T-cell (primary cell): ENCODE data around the gene RICTOR. TPM values are rescaled to one million over a fixed set of nuclear protein-coding genes. Genes with fewer than 3 reads are reported as not detected.
A peak's percentile ranks its signal among the peaks of the same experiment; 100 is the strongest.

Source experiments
- ATAC-seq, 4 experiments: fragments of 200-7000 bp in 3 of 4; fragments of 150-1000 bp in 1 of 4; cut with Tn5 transposase; replicated peaks in 1 of 4; 1 replicate in 3 of 4; 2 replicates in 1 of 4; pipeline ENCODE4 v1.10.0; 2021; ENCODE audit warnings: moderate library complexity in 3 of 4, mild to moderate bottlenecking in 2 of 4, moderate number of reproducible peaks in 1 of 4
- CTCF ChIA-PET, 2 donors: fragments of 300-600 bp; sonication (Branson Sonifier 250); formaldehyde crosslinking; loops; one replicate each; lab custom pipeline; 2022; ENCODE audit warnings: antibody characterized with exemption in 2 of 2; lab: Charles Lee
- POLR2A ChIA-PET, 2 donors: fragments of 300-600 bp; sonication (Branson Sonifier 250); formaldehyde crosslinking; loops; one replicate each; lab custom pipeline; 2022; ENCODE audit warnings: antibody characterized with exemption in 2 of 2; lab: Charles Lee
- DNase-seq, 35 experiments: peaks; one replicate each; pipeline versions ENCODE4 v3.0.0 to v3.0.0-alpha.2; 2013 to 2023
- H3K27ac ChIP-seq: one replicate; pipeline ENCODE4 v1.5.1; 2013; ENCODE audit warnings: low read length
- H3K27me3 ChIP-seq, 2 experiments: replicated peaks in 1 of 2; 1 replicate in 1 of 2; 2 replicates in 1 of 2; pipeline versions ENCODE4 v1.6.1 to v1.7.0; 2013; ENCODE audit warnings: low read length in 1 of 2, mixed read lengths in 1 of 2; ENCODE audit not compliant: control insufficient read depth in 2 of 2, insufficient read depth in 2 of 2; ENCODE audit errors: extremely low read depth in 1 of 2
- H3K36me3 ChIP-seq, 2 donors: 1 replicate in 1 of 2; 2 replicates in 1 of 2; pipeline versions ENCODE4 v1.6.1 to v1.7.0; 2013; ENCODE audit warnings: low read length in 1 of 2; ENCODE audit not compliant: control insufficient read depth in 2 of 2, insufficient read depth in 1 of 2; ENCODE audit errors: extremely low read depth in 1 of 2
- H3K4me1 ChIP-seq, 2 experiments: 1 replicate in 1 of 2; 2 replicates in 1 of 2; pipeline versions ENCODE4 v1.6.1 to v1.7.0; 2013; ENCODE audit warnings: low read length in 2 of 2, mixed read lengths in 1 of 2; ENCODE audit not compliant: insufficient read depth in 2 of 2, control insufficient read depth in 1 of 2; ENCODE audit errors: extremely low read depth in 1 of 2
- H3K4me3 ChIP-seq, 2 donors: 1 replicate in 1 of 2; 2 replicates in 1 of 2; pipeline versions ENCODE4 v1.5.1 to v1.7.0; 2013; ENCODE audit warnings: mild to moderate bottlenecking in 2 of 2, low read length in 1 of 2, moderate library complexity in 1 of 2; ENCODE audit not compliant: control insufficient read depth in 1 of 2; ENCODE audit errors: extremely low read depth in 1 of 2
- H3K9me3 ChIP-seq: 2 replicates; pipeline ENCODE4 v1.7.0; 2013
- H3K27ac Mint-ChIP-seq, 2 donors: one replicate each; pipeline ENCODE4 v1.8.0; 2020 to 2021; ENCODE audit warnings: mild to moderate bottlenecking in 2 of 2, mixed read lengths in 2 of 2
- H3K27me3 Mint-ChIP-seq, 2 donors: one replicate each; pipeline ENCODE4 v1.8.0; 2021 to 2022; ENCODE audit warnings: mixed read lengths in 2 of 2
- H3K36me3 Mint-ChIP-seq: one replicate; pipeline ENCODE4 v1.8.0; 2021; ENCODE audit warnings: mixed read lengths
- H3K4me1 Mint-ChIP-seq, 3 donors: one replicate each; pipeline ENCODE4 v1.8.0; 2020 to 2022; ENCODE audit warnings: mixed read lengths in 3 of 3, mild to moderate bottlenecking in 1 of 3
- H3K4me3 Mint-ChIP-seq, 3 donors: one replicate each; pipeline ENCODE4 v1.8.0; 2020 to 2022; ENCODE audit warnings: mild to moderate bottlenecking in 3 of 3, mixed read lengths in 3 of 3, moderate library complexity in 3 of 3
- H3K9me3 Mint-ChIP-seq, 3 donors: one replicate each; pipeline ENCODE4 v1.8.0; 2020 to 2022; ENCODE audit warnings: mixed read lengths in 3 of 3
- WGBS: methylation state at CpG from one replicate; pipeline ENCODE4 v1.1.5; 2013; ENCODE audit warnings: missing lambda C conversion rate; ENCODE audit not compliant: insufficient coverage; 5-methylcytosine and 5-hydroxymethylcytosine counted together
- total RNA-seq, 35 experiments: library from RNA in 6 of 35; stranded (reverse) in 6 of 35; fragments of 120-200 nt in 1 of 35; gene quantifications; one replicate each; pipeline versions ENCODE4 v1.2.1 to v1.2.4 and lab custom pipeline; 2013 to 2026

RICTOR gene
- total RNA-seq (10 to 100 TPM; 68.5 to 85.8 (median 74.8) TPM), total RNA-seq (lab: John Stamatoyannopoulos, UW) (62.7 to 310 (median 225) reads per million in 29 experiments)
- total RNA-seq (2013) = 83.9 TPM

- Mint-ChIP-seq H3K27me3 (peaks cover 10 to 21% of the 10 kb centered on the region in 2 donors), H3K36me3 (peaks cover 14% of the 10 kb centered on the region), H3K4me3 (peak within 1 kb of the TSS; percentile 91 to 98 (median 96)), H3K9me3 (no peaks in the 10 kb centered on the region), H3K27ac (peak within 1 kb of the TSS; percentile 94 to 96), H3K4me1 (peaks cover 50 to 58% (median 57%) of the 10 kb centered on the region in 3 donors)
- peak within 1 kb of the TSS; percentile 88 for H3K27ac ChIP-seq
- H3K4me1 ChIP-seq = peaks cover 4 to 23% of the 10 kb centered on the region in 2 experiments
- ATAC-seq (peak; percentile 75 to 84 (median 77)), DNase-seq (peak; percentile 77 to 93 (median 88))
- peak within 1 kb of the TSS; percentile 83 to 88 for H3K4me3 ChIP-seq
- H3K9me3 ChIP-seq = no peaks in the 10 kb centered on the region
- ChIA-PET CTCF (interaction anchor here in 1 of 2 donors (1.0 to 1.6 kb wide), 2 partner anchors 12 to 199 kb away, joined by 3 to 4 read pairs; no protein-coding TSS in a partner anchor), POLR2A (no interaction called here)
- WGBS = under 1% methylated on average over 49 of the region's 94 CpGs
- H3K36me3 ChIP-seq = peaks cover 0 to under 1% of the 10 kb centered on the region in 2 donors
- peaks cover 0 to under 1% of the 10 kb centered on the region in 2 experiments for H3K27me3 ChIP-seq
These were observed at the start of gene RICTOR for GRCh38 chr5:39074017-39074814. RICTOR (minus strand) TSS chr5:39074399; CDS start chr5:39074377, 22 bp downstream.

GRCh38 chr5:39121922-39122321 lies 47.7 kb upstream of the RICTOR start:
- peaks cover 48% of the 10 kb centered on the region for H3K36me3 Mint-ChIP-seq
- no peaks in the 10 kb centered on the region for H3K9me3 Mint-ChIP-seq
- H3K4me3 ChIP-seq = no peak overlapping the region
- no peak overlapping the region for H3K27ac ChIP-seq
- no peaks in the 10 kb centered on the region for H3K27me3 Mint-ChIP-seq
- no peak for DNase-seq
- H3K36me3 ChIP-seq = peaks cover 6 to 80% of the 10 kb centered on the region in 2 donors
- WGBS = no CpG with 5 or more reads among the region's 2 CpGs
- CTCF ChIA-PET = no interaction called here
- no peaks in the 10 kb centered on the region for H3K4me1 ChIP-seq
- peak overlapping the region; percentile 73 to 76 for H3K27ac Mint-ChIP-seq
- peaks cover 27 to 36% (median 32%) of the 10 kb centered on the region in 3 donors for H3K4me1 Mint-ChIP-seq
- H3K27me3 ChIP-seq = no peaks in the 10 kb centered on the region
- no peaks in the 10 kb centered on the region for H3K9me3 ChIP-seq
- no peak for ATAC-seq
- POLR2A ChIA-PET = no interaction called here
- no peak overlapping the region for H3K4me3 Mint-ChIP-seq

- CTCF ChIA-PET = interaction anchor here in 1 of 2 donors (1.2 kb wide), 1 partner anchor 9 kb away, joined by 4 read pairs; no protein-coding TSS in a partner anchor
- Mint-ChIP-seq H3K27me3 (no peaks in the 10 kb centered on the region), H3K9me3 (no peaks in the 10 kb centered on the region), H3K4me3 (no peak overlapping the region), H3K36me3 (peaks cover 53% of the 10 kb centered on the region), H3K27ac (peak overlapping the region; percentile 43 to 76), H3K4me1 (peaks cover 33 to 41% (median 38%) of the 10 kb centered on the region in 3 donors)
- ATAC-seq = no peak
- Histone ChIP-seq H3K36me3 (peaks cover 5 to 84% of the 10 kb centered on the region in 2 donors), H3K4me3 (no peak overlapping the region), H3K27me3 (no peaks in the 10 kb centered on the region), H3K9me3 (no peaks in the 10 kb centered on the region), H3K4me1 (no peaks in the 10 kb centered on the region), H3K27ac (no peak overlapping the region)
- POLR2A ChIA-PET = no interaction called here
- no CpG with 5 or more reads among the region's 1 CpG for WGBS
- DNase-seq = no peak
These were observed 47.1 kb upstream of the RICTOR start for GRCh38 chr5:39121315-39121714.

- ChIA-PET POLR2A (interaction anchor here (0.5 to 1.0 kb wide), 4 partner anchors 10 to 150 kb away, joined by 3 to 6 read pairs (median 4); no protein-coding TSS in a partner anchor), CTCF (interaction anchor here (0.6 to 1.2 kb wide), 5 partner anchors 8 to 163 kb away, joined by 3 to 5 read pairs (median 3); no protein-coding TSS in a partner anchor)
- Mint-ChIP-seq H3K36me3 (peaks cover 53% of the 10 kb centered on the region), H3K4me1 (peaks cover 36 to 44% (median 40%) of the 10 kb centered on the region in 3 donors), H3K4me3 (no peak overlapping the region), H3K27me3 (no peaks in the 10 kb centered on the region), H3K9me3 (no peaks in the 10 kb centered on the region), H3K27ac (peak overlapping the region; percentile 41 to 75)
- H3K9me3 ChIP-seq = no peaks in the 10 kb centered on the region
- peaks cover 4 to 85% of the 10 kb centered on the region in 2 donors for H3K36me3 ChIP-seq
- no peak overlapping the region for H3K27ac ChIP-seq
- DNase-seq (no peak), ATAC-seq (no peak)
- H3K4me3 ChIP-seq = no peak overlapping the region
- no peaks in the 10 kb centered on the region for H3K27me3 ChIP-seq
- H3K4me1 ChIP-seq = no peaks in the 10 kb centered on the region
- WGBS = no CpG with 5 or more reads among the region's 1 CpG
These were observed 45.8 kb upstream of the RICTOR start for GRCh38 chr5:39120052-39120420.

GRCh38 chr5:39119404-39120051 lies 45.3 kb upstream of the RICTOR start:
- Mint-ChIP-seq H3K4me1 (peaks cover 36 to 46% (median 43%) of the 10 kb centered on the region in 3 donors), H3K27me3 (no peaks in the 10 kb centered on the region), H3K4me3 (no peak overlapping the region), H3K27ac (peak overlapping the region; percentile 4 to 75), H3K9me3 (no peaks in the 10 kb centered on the region), H3K36me3 (peaks cover 56% of the 10 kb centered on the region)
- Histone ChIP-seq H3K36me3 (peaks cover 4 to 85% of the 10 kb centered on the region in 2 donors), H3K27ac (no peak overlapping the region), H3K4me1 (no peaks in the 10 kb centered on the region), H3K9me3 (no peaks in the 10 kb centered on the region), H3K27me3 (no peaks in the 10 kb centered on the region), H3K4me3 (no peak overlapping the region)
- no CpG with 5 or more reads among the region's 3 CpGs for WGBS
- ATAC-seq (no peak), DNase-seq (no peak)
- POLR2A ChIA-PET = interaction anchor here (0.5 to 0.6 kb wide), 3 partner anchors 15 to 150 kb away, joined by 3 to 6 read pairs (median 4); no protein-coding TSS in a partner anchor
- CTCF ChIA-PET = interaction anchor here (0.7 to 1.4 kb wide), 4 partner anchors 60 to 164 kb away, joined by 3 to 5 read pairs (median 4); no protein-coding TSS in a partner anchor

GRCh38 chr5:39118638-39119037 lies 44.4 kb upstream of the RICTOR start:
- peaks cover 58% of the 10 kb centered on the region for H3K36me3 Mint-ChIP-seq
- peaks cover 33 to 44% (median 42%) of the 10 kb centered on the region in 3 donors for H3K4me1 Mint-ChIP-seq
- no peak overlapping the region for H3K27ac ChIP-seq
- no peaks in the 10 kb centered on the region for H3K27me3 Mint-ChIP-seq
- POLR2A ChIA-PET = interaction anchor here in 1 of 2 donors (0.6 kb wide), 1 partner anchor 169 kb away, joined by 4 read pairs; no protein-coding TSS in a partner anchor
- no peak overlapping the region for H3K4me3 Mint-ChIP-seq
- H3K4me1 ChIP-seq = no peaks in the 10 kb centered on the region
- no peak for DNase-seq
- H3K9me3 Mint-ChIP-seq = no peaks in the 10 kb centered on the region
- peaks cover 4 to 85% of the 10 kb centered on the region in 2 donors for H3K36me3 ChIP-seq
- peak overlapping the region; percentile 68 to 81 for H3K27ac Mint-ChIP-seq
- no peaks in the 10 kb centered on the region for H3K27me3 ChIP-seq
- no peak overlapping the region for H3K4me3 ChIP-seq
- H3K9me3 ChIP-seq = no peaks in the 10 kb centered on the region
- CTCF ChIA-PET = interaction anchor here in 1 of 2 donors (1.4 kb wide), 1 partner anchor 165 kb away, joined by 5 read pairs; no protein-coding TSS in a partner anchor
- WGBS = no CpG with 5 or more reads among the region's 2 CpGs
- ATAC-seq = no peak
